H1 (cell line): ENCODE results near the gene NKD2. TPM values are rescaled to one million over a fixed set of nuclear protein-coding genes. Genes with fewer than 3 reads are reported as not detected.

ENCODE experiments used
- CTCF ChIA-PET: fragments of 300-600 bp; sonication (Branson Sonifier 250); formaldehyde crosslinking; loops from one replicate; lab custom pipeline; 2021; ENCODE audit not compliant: partially characterized antibody; lab: Charles Lee
- POLR2A ChIA-PET: fragments of 300-600 bp; sonication (Branson Sonifier 250); formaldehyde crosslinking; loops from one replicate; lab custom pipeline; 2021; ENCODE audit warnings: inconsistent platforms; ENCODE audit not compliant: partially characterized antibody; lab: Charles Lee
- DNase-seq, 2 experiments: peaks; one replicate each; pipeline versions ENCODE4 v3.0.0 to v3.0.0-alpha.2; 2010 to 2022; ENCODE audit warnings: low spot score in 2 of 2, low read depth in 1 of 2, mixed read lengths in 1 of 2
- FAIRE-seq: peaks from 2 replicates; lab custom pipeline; 2011; peaks lifted over from hg19 to GRCh38; lab: Jason Lieb, UNC
- H2AFZ ChIP-seq: 2 replicates; pipeline ENCODE4 v1.8.1; 2012; ENCODE audit warnings: low read length, inconsistent platforms
- H2AK5ac ChIP-seq: 2 replicates; pipeline ENCODE4 v1.6.1; 2013; ENCODE audit warnings: low read depth, low read length
- H2BK120ac ChIP-seq: replicated peaks from 2 replicates; pipeline ENCODE3; 2013; ENCODE audit warnings: low read depth, low read length, inconsistent platforms
- H2BK12ac ChIP-seq: 2 replicates; pipeline ENCODE4 v1.6.1; 2013; ENCODE audit warnings: low read depth, low read length
- H2BK15ac ChIP-seq: 2 replicates; pipeline ENCODE4 v1.6.1; 2013; ENCODE audit warnings: low read length
- H2BK20ac ChIP-seq: 2 replicates; pipeline ENCODE4 v1.6.1; 2013; ENCODE audit warnings: low read length
- H2BK5ac ChIP-seq: 2 replicates; pipeline ENCODE4 v1.6.1; 2013; ENCODE audit warnings: low read depth, low read length
- H3K14ac ChIP-seq: 2 replicates; pipeline ENCODE4 v1.6.1; 2013; ENCODE audit warnings: inconsistent platforms; ENCODE audit not compliant: insufficient read length
- H3K18ac ChIP-seq: 2 replicates; pipeline ENCODE4 v1.6.1; 2013; ENCODE audit warnings: low read length; ENCODE audit errors: extremely low read depth
- H3K23ac ChIP-seq: 2 replicates; pipeline ENCODE4 v1.6.1; 2013; ENCODE audit warnings: inconsistent platforms; ENCODE audit not compliant: insufficient read length
- H3K23me2 ChIP-seq: 2 replicates; pipeline ENCODE4 v1.6.1; 2013; ENCODE audit warnings: low read depth, low read length
- H3K27ac ChIP-seq: 2 replicates; pipeline ENCODE4 v1.6.1; 2011; ENCODE audit warnings: low read depth, low read length, inconsistent platforms
- H3K27me3 ChIP-seq, 4 experiments: replicated peaks in 1 of 4; 1 replicate in 1 of 4; 2 replicates in 3 of 4; pipeline versions ENCODE4 v1.6.1 to v1.8.1; 2011 to 2013; ENCODE audit warnings: low read length in 3 of 4, mild to moderate bottlenecking in 3 of 4, inconsistent platforms in 2 of 4, mixed read lengths in 2 of 4, moderate library complexity in 1 of 4; ENCODE audit not compliant: control insufficient read depth in 3 of 4, insufficient read depth in 3 of 4; ENCODE audit errors: extremely low read depth in 1 of 4
- H3K36me3 ChIP-seq, 4 experiments: 2 replicates each; pipeline versions ENCODE4 v1.6.1 to v1.8.1; 2011 to 2013; ENCODE audit warnings: mild to moderate bottlenecking in 4 of 4, low read length in 3 of 4, moderate library complexity in 2 of 4, control low read depth in 1 of 4, inconsistent platforms in 1 of 4; ENCODE audit not compliant: insufficient read depth in 4 of 4, control insufficient read depth in 2 of 4
- H3K4ac ChIP-seq: replicated peaks from 2 replicates; pipeline ENCODE3; 2013; ENCODE audit warnings: low read length, low read depth, mixed read lengths, inconsistent platforms; ENCODE audit not compliant: insufficient read length
- H3K4me1 ChIP-seq, 4 experiments: replicated peaks in 1 of 4; 1 replicate in 1 of 4; 2 replicates in 3 of 4; pipeline versions ENCODE4 v1.6.1 to v1.8.1; 2011 to 2013; ENCODE audit warnings: low read length in 3 of 4, inconsistent platforms in 2 of 4, mixed read lengths in 1 of 4; ENCODE audit not compliant: insufficient read depth in 4 of 4, control insufficient read depth in 3 of 4
- H3K4me2 ChIP-seq, 2 experiments: 2 replicates each; pipeline versions ENCODE4 v1.6.1 to v1.8.1; 2011 to 2013; ENCODE audit warnings: low read depth in 2 of 2, low read length in 2 of 2, control low read depth in 1 of 2, inconsistent platforms in 1 of 2, mild to moderate bottlenecking in 1 of 2; ENCODE audit not compliant: insufficient read depth in 1 of 2
- H3K4me3 ChIP-seq, 4 experiments: fragments of 200-600, 300-600 bp in 1 of 4; sonication (generic), shearing (Covaris generic), sonication (Bioruptor Twin) in 1 of 4; 2 replicates each; pipeline versions ENCODE4 v1.5.1 to v1.8.1; 2011 to 2016; ENCODE audit warnings: low read length in 4 of 4, low read depth in 3 of 4, control low read depth in 2 of 4, inconsistent platforms in 2 of 4, mild to moderate bottlenecking in 2 of 4, mixed read lengths in 1 of 4, moderate library complexity in 1 of 4; ENCODE audit not compliant: insufficient read depth in 2 of 4; ENCODE audit errors: extremely low read depth in 1 of 4
- H3K56ac ChIP-seq: replicated peaks from 2 replicates; pipeline ENCODE3; 2013; ENCODE audit warnings: low read depth, mild to moderate bottlenecking, mixed read lengths, low read length, inconsistent platforms; ENCODE audit not compliant: insufficient read length
- H3K79me1 ChIP-seq: 2 replicates; pipeline ENCODE4 v1.6.1; 2013; ENCODE audit warnings: low read depth, low read length, control low read depth
- H3K79me2 ChIP-seq, 2 experiments: 2 replicates each; pipeline versions ENCODE4 v1.6.1 to v1.8.1; 2012 to 2013; ENCODE audit warnings: low read length in 2 of 2, mild to moderate bottlenecking in 2 of 2, inconsistent platforms in 1 of 2; ENCODE audit not compliant: insufficient read depth in 2 of 2, control insufficient read depth in 1 of 2
- H3K9ac ChIP-seq, 4 experiments: replicated peaks in 1 of 4; 1 replicate in 1 of 4; 2 replicates in 3 of 4; pipeline versions ENCODE4 v1.6.1 to v1.8.1; 2011 to 2013; ENCODE audit warnings: low read depth in 3 of 4, low read length in 3 of 4, control low read depth in 2 of 4, mild to moderate bottlenecking in 2 of 4, moderate library complexity in 2 of 4, inconsistent platforms in 1 of 4; ENCODE audit errors: extremely low read depth in 1 of 4
- H3K9me3 ChIP-seq, 2 experiments: 2 replicates each; pipeline versions ENCODE4 v1.6.1 to v1.8.1; 2012 to 2013; ENCODE audit warnings: mild to moderate bottlenecking in 2 of 2, moderate library complexity in 2 of 2, control low read depth in 1 of 2, inconsistent platforms in 1 of 2, low read depth in 1 of 2, low read length in 1 of 2, mixed read lengths in 1 of 2; ENCODE audit not compliant: insufficient read depth in 2 of 2
- H4K20me1 ChIP-seq, 2 experiments: replicated peaks in 1 of 2; 2 replicates each; pipeline versions ENCODE3 to v1.8.1; 2011 to 2013; ENCODE audit warnings: inconsistent platforms in 2 of 2, low read length in 2 of 2, mild to moderate bottlenecking in 1 of 2; ENCODE audit not compliant: insufficient read depth in 2 of 2, control insufficient read depth in 1 of 2
- H4K5ac ChIP-seq: 2 replicates; pipeline ENCODE4 v1.6.1; 2013; ENCODE audit warnings: low read length, low read depth, mixed read lengths, inconsistent platforms; ENCODE audit not compliant: insufficient read length
- H4K8ac ChIP-seq: 2 replicates; pipeline ENCODE4 v1.8.0; 2013; ENCODE audit warnings: mild to moderate bottlenecking, moderate library complexity, low read length, inconsistent platforms; ENCODE audit not compliant: insufficient read depth; ENCODE audit errors: extremely low read depth
- H4K91ac ChIP-seq: replicated peaks from 2 replicates; pipeline ENCODE3; 2013; ENCODE audit warnings: low read length, mixed read lengths, inconsistent platforms; ENCODE audit not compliant: insufficient read length
- GABPA ChIP-seq: IDR thresholded peaks from 2 replicates; pipeline ENCODE4 v1.6.1; 2011; ENCODE audit warnings: mild to moderate bottlenecking, low read length, moderate library complexity, borderline replicate concordance; ENCODE audit not compliant: insufficient read depth
- WGBS, 2 experiments: shearing (Covaris generic) in 1 of 2; methylation state at CpG; one replicate each; pipeline versions ENCODE4 v1.1.6 to v1.1.7; 2013 to 2015; ENCODE audit warnings: low lambda C conversion rate in 2 of 2, mixed read lengths in 2 of 2, inconsistent platforms in 1 of 2, low coverage in 1 of 2, missing lambda C conversion rate in 1 of 2; ENCODE audit not compliant: insufficient replicate concordance in 2 of 2, insufficient coverage in 1 of 2, insufficient read length in 1 of 2; ENCODE audit errors: extremely low coverage in 1 of 2, missing lambda C conversion rate in 1 of 2; 5-methylcytosine and 5-hydroxymethylcytosine counted together
- polyA plus RNA-seq, 7 experiments: library from polyadenylated mRNA; depleted of rRNA in 3 of 7; stranded (reverse) in 5 of 7; unstranded in 2 of 7; fragments of >200 nt in 5 of 7; fragments of 200-250 nt in 2 of 7; gene quantifications; 1 replicate in 5 of 7; 2 replicates in 1 of 7; 4 replicates in 1 of 7; pipeline versions ENCODE4 v1.2.1 to v1.2.3, GENCODE V29; 2011 to 2013; ENCODE audit warnings: missing spikeins in 2 of 7, mixed read lengths in 2 of 7
- total RNA-seq: library from RNA; stranded (reverse); fragmentation: NEBNext Ultra II Directional; extraction: Animal tissue kit (Norgen Biotek cat#: 25700); gene quantifications from 2 replicates; pipeline ENCODE4 v1.2.1, GENCODE V29; 2021

NKD2 gene
- total and polyA plus RNA-seq, 2 of the 8 experiments (the other 6 are each of a cell fraction or from before 2014, with no cell fraction given): 5.5 to 7.9 TPM

- ChIA-PET CTCF (no interaction called here), POLR2A (no interaction called here)
- Histone ChIP-seq H2BK15ac (no peak overlapping the region), H3K56ac (no peak overlapping the region), H3K9ac (no peak overlapping the region), H3K23me2 (peaks cover 43% of the 10 kb centered on the region; the same call in 1 of the 2 replicates), H2AFZ (no peak overlapping the region), H2BK5ac (no peak overlapping the region), H3K27me3 (no peaks in the 10 kb centered on the region), H3K9me3 (peaks cover 10 to 39% of the 10 kb centered on the region in 2 experiments), H2BK20ac (no peak overlapping the region), H3K79me1 (no peaks in the 10 kb centered on the region), H4K20me1 (peaks cover 0 to 10% of the 10 kb centered on the region in 2 experiments), H2AK5ac (no peak overlapping the region), H3K4me1 (no peaks in the 10 kb centered on the region; a peak in 1 of 7 replicates), H4K8ac (no peak overlapping the region), H3K27ac (no peak overlapping the region), H3K4me2 (no peak overlapping the region), H4K91ac (no peak overlapping the region), H3K79me2 (no peaks in the 10 kb centered on the region), H3K18ac (no peak overlapping the region), H2BK120ac (no peak overlapping the region), H3K36me3 (no peaks in the 10 kb centered on the region), H3K23ac (no peak overlapping the region), H3K14ac (no peak overlapping the region), H4K5ac (no peak overlapping the region), H2BK12ac (no peak overlapping the region), H3K4me3 (no peak overlapping the region), H3K4ac (no peak overlapping the region)
- DNase-seq: no peak
- no peak for TF ChIP-seq GABPA
- no peak for FAIRE-seq
- 88% methylated on average over 10 of the region's 10 CpGs; no CpG with 5 or more reads in 1 of the 2 experiments for WGBS, 2 experiments
Measured at GRCh38 chr5:1040571-1040970, 32.0 kb downstream of the NKD2 start.
